IMR-90 (cell line): Measurements from ENCODE around the gene NCOA7. TPM values are rescaled to one million over a fixed set of nuclear protein-coding genes. Genes with fewer than 3 reads are reported as not detected.

ENCODE experiments used
- ATAC-seq: fragments of 200-7000 bp; cut with Tn5 transposase; 2 replicates; pipeline ENCODE4 v1.9.1; 2020; ENCODE audit warnings: low read depth, mild to moderate bottlenecking, moderate library complexity
- BruUV-seq: library from RNA; stranded (reverse); fragments of 400-500 nt; replicated peaks from 2 replicates; lab custom pipeline; 2021; lab: Mats Ljungman, UMichigan
- CTCF ChIA-PET: fragments of 300-600 bp; formaldehyde crosslinking; extraction: SDS; loops from one replicate; lab custom pipeline; 2021; ENCODE audit warnings: antibody characterized with exemption; lab: Yijun Ruan, JAX
- POLR2A ChIA-PET: fragments of 300-600 bp; sonication (Branson Sonifier 250); formaldehyde crosslinking; loops from one replicate; lab custom pipeline; 2022; ENCODE audit warnings: antibody characterized with exemption; ENCODE audit not compliant: unreplicated experiment; lab: Charles Lee
- DNase-seq: peaks from one replicate; pipeline ENCODE4 v3.0.0; 2013
- H2AFZ ChIP-seq: replicated peaks from 2 replicates; pipeline ENCODE3; 2013; ENCODE audit warnings: low read length, mild to moderate bottlenecking; ENCODE audit not compliant: poor library complexity
- H2AK5ac ChIP-seq: 2 replicates; pipeline ENCODE4 v1.6.1; 2013; ENCODE audit warnings: low read depth, low read length, inconsistent platforms
- H2AK9ac ChIP-seq: replicated peaks from 2 replicates; pipeline ENCODE3; 2013; ENCODE audit warnings: mild to moderate bottlenecking, low read depth, low read length, moderate library complexity; ENCODE audit not compliant: poor library complexity
- H2BK120ac ChIP-seq: 2 replicates; pipeline ENCODE4 v1.6.1; 2013; ENCODE audit warnings: low read depth, low read length, inconsistent platforms
- H2BK15ac ChIP-seq: 3 replicates; pipeline ENCODE4 v1.6.1; 2013; ENCODE audit warnings: low read depth, low read length, inconsistent platforms
- H2BK20ac ChIP-seq: 2 replicates; pipeline ENCODE4 v1.6.1; 2013; ENCODE audit warnings: low read depth, mild to moderate bottlenecking, inconsistent platforms, low read length, moderate library complexity
- H2BK5ac ChIP-seq: 2 replicates; pipeline ENCODE4 v1.6.1; 2013; ENCODE audit warnings: mild to moderate bottlenecking, low read depth, low read length, inconsistent platforms; ENCODE audit not compliant: poor library complexity, severe bottlenecking
- H3K14ac ChIP-seq: replicated peaks from 2 replicates; pipeline ENCODE4 v1.6.1; 2013; ENCODE audit warnings: low read depth, low read length, inconsistent platforms
- H3K18ac ChIP-seq: 2 replicates; pipeline ENCODE4 v1.6.1; 2013; ENCODE audit warnings: low read depth, low read length, control low read depth
- H3K23ac ChIP-seq: 2 replicates; pipeline ENCODE4 v1.6.1; 2013; ENCODE audit warnings: low read depth, low read length, inconsistent platforms
- H3K27ac ChIP-seq: 2 replicates; pipeline ENCODE4 v1.5.1; 2013; ENCODE audit warnings: mild to moderate bottlenecking, control low read depth, low read length; ENCODE audit not compliant: insufficient read depth
- H3K27me3 ChIP-seq: 2 replicates; pipeline ENCODE4 v1.6.1; 2013; ENCODE audit warnings: low read length; ENCODE audit not compliant: control insufficient read depth, insufficient read depth
- H3K36me3 ChIP-seq: 2 replicates; pipeline ENCODE4 v1.6.1; 2013; ENCODE audit warnings: low read length, mixed read lengths; ENCODE audit not compliant: control insufficient read depth, insufficient read depth
- H3K4ac ChIP-seq: 2 replicates; pipeline ENCODE4 v1.6.1; 2013; ENCODE audit warnings: low read depth, low read length, inconsistent platforms
- H3K4me1 ChIP-seq: 2 replicates; pipeline ENCODE4 v1.6.1; 2013; ENCODE audit warnings: low read length, mixed read lengths; ENCODE audit not compliant: control insufficient read depth, insufficient read depth
- H3K4me2 ChIP-seq: 2 replicates; pipeline ENCODE4 v1.6.1; 2013; ENCODE audit warnings: low read depth, mild to moderate bottlenecking, control low read depth, low read length, moderate library complexity
- H3K4me3 ChIP-seq: 2 replicates; pipeline ENCODE4 v1.5.1; 2013; ENCODE audit warnings: low read depth, mild to moderate bottlenecking, control low read depth, low read length, moderate library complexity; ENCODE audit not compliant: insufficient read depth
- H3K56ac ChIP-seq: 2 replicates; pipeline ENCODE4 v1.6.1; 2013; ENCODE audit warnings: low read length, inconsistent platforms; ENCODE audit not compliant: insufficient read depth; ENCODE audit errors: extremely low read depth
- H3K79me1 ChIP-seq, 2 experiments: 2 replicates each; pipeline ENCODE4 v1.6.1; 2013; ENCODE audit warnings: low read length in 2 of 2, inconsistent platforms in 1 of 2, low read depth in 1 of 2
- H3K9ac ChIP-seq: 2 replicates; pipeline ENCODE4 v1.6.1; 2013; ENCODE audit warnings: low read depth, low read length, control low read depth
- H3K9me1 ChIP-seq: 2 replicates; pipeline ENCODE4 v1.6.1; 2013; ENCODE audit warnings: low read length, inconsistent platforms; ENCODE audit not compliant: insufficient read depth
- H3K9me3 ChIP-seq: 2 replicates; pipeline ENCODE4 v1.6.1; 2013; ENCODE audit warnings: low read length; ENCODE audit not compliant: control insufficient read depth, insufficient read depth
- H4K20me1 ChIP-seq: 2 replicates; pipeline ENCODE4 v1.6.1; 2013; ENCODE audit warnings: low read length, inconsistent platforms; ENCODE audit not compliant: insufficient read depth
- H4K5ac ChIP-seq: 2 replicates; pipeline ENCODE4 v1.6.1; 2013; ENCODE audit warnings: mild to moderate bottlenecking, low read depth, low read length, control low read depth
- H4K8ac ChIP-seq, 2 experiments: 2 replicates each; pipeline ENCODE4 v1.6.1; 2013; ENCODE audit warnings: low read depth in 2 of 2, low read length in 2 of 2, control low read depth in 1 of 2, inconsistent platforms in 1 of 2
- H4K91ac ChIP-seq: 2 replicates; pipeline ENCODE4 v1.6.1; 2013; ENCODE audit warnings: low read depth, low read length, inconsistent platforms; ENCODE audit not compliant: insufficient read depth
- CTCF ChIP-seq: conservative IDR thresholded peaks from 2 replicates; pipeline ENCODE4 v1.5.1; 2012; ENCODE audit warnings: mild to moderate bottlenecking, low read depth, low read length, improper control_type of control experiment
- FOS ChIP-seq: fragments of 150-350 bp; IDR thresholded peaks from 2 replicates; pipeline ENCODE4 v1.6.1; 2016; ENCODE audit warnings: low read depth, low read length
- MAZ ChIP-seq: IDR thresholded peaks from 2 replicates; pipeline ENCODE4 v1.6.1; 2012; ENCODE audit warnings: low read depth, mild to moderate bottlenecking, low read length, improper control_type of control experiment, moderate library complexity, borderline replicate concordance
- MXI1 ChIP-seq: IDR thresholded peaks from 2 replicates; pipeline ENCODE4 v1.6.1; 2012; ENCODE audit warnings: low read depth, mild to moderate bottlenecking, low read length, moderate library complexity, borderline replicate concordance
- WGBS, 2 experiments: methylation state at CpG; one replicate each; pipeline versions ENCODE4 v1.1.5 to v1.1.7; 2013; ENCODE audit warnings: missing lambda C conversion rate in 2 of 2; ENCODE audit not compliant: insufficient read length in 1 of 2; ENCODE audit errors: extremely low coverage in 2 of 2; 5-methylcytosine and 5-hydroxymethylcytosine counted together
- dilution Hi-C: fragments of 300-500 bp; cut with HindIII; formaldehyde crosslinking; loops from one replicate; pipeline ENCODE4 v1.14.3; 2018; ENCODE audit warnings: low sequenced_read_pairs; ENCODE audit not compliant: unreplicated experiment
- in situ Hi-C: fragments of 300-500 bp; cut with MboI; formaldehyde crosslinking; loops from 3 replicates; pipeline ENCODE4 v1.14.3; 2019; ENCODE audit warnings: low sequenced_read_pairs, inconsistent platforms, mixed read lengths
- intact Hi-C: fragments of 100-400 bp; cut with micrococcal nuclease; formaldehyde crosslinking; loops from 2 replicates; pipeline ENCODE4 v1.10.0; 2022
- polyA plus RNA-seq, 3 experiments: library from polyadenylated mRNA; depleted of rRNA; stranded (reverse); fragments of >200 nt; gene quantifications; 2 replicates each; pipeline ENCODE4 v1.2.3, GENCODE V29; 2012; ENCODE audit warnings: low replicate concordance in 1 of 3
- total RNA-seq: library from RNA; depleted of rRNA; stranded (reverse); fragments of >200 nt; gene quantifications from 2 replicates; pipeline ENCODE4 v1.2.3, GENCODE V29; 2012
- TF ChIP-seq, protein P1 (sequence below): fragments of 150-350 bp; IDR thresholded peaks from 2 replicates; pipeline ENCODE4 v1.6.1; 2017; ENCODE audit warnings: mild to moderate bottlenecking, antibody characterized with exemption, low read length, low read depth

The NCOA7 gene
- total and polyA plus RNA-seq, 2 of the 4 experiments (the other 2 are of a cell fraction) = 12.6 to 12.9 TPM

DNA sequence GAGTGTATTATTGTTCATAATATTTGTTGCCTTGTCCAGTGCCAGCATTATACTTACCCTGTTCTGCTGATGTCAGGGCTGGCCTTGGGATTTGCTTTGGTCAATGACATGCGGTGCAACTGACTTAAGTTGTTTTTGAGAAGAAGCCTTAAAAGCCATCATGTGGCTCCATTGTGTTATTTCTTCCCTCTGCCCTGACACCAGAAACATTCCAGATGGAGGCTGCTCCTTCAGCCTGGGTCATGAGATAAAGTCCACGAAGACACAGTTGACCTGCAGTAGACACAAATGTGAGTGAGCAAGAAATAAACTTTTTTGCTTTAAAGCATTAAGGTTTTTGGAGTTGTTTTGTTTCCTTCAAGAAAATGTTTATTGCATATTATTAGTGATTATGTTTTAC lies 158.3 kb downstream of the NCOA7 start:
- Histone ChIP-seq H3K9ac (no peak overlapping the region), H3K4me1 (peaks cover 22% of the 10 kb centered on the region), H3K27ac (no peak overlapping the region), H2BK15ac (peak overlapping the region; percentile 83), H3K9me3 (no peaks in the 10 kb centered on the region), H3K14ac (no peak overlapping the region), H3K23ac (no peak overlapping the region), H3K56ac (no peak overlapping the region), H4K8ac (no peak overlapping the region), H3K79me1 (no peaks in the 10 kb centered on the region), H3K9me1 (peaks cover 6% of the 10 kb centered on the region), H2BK20ac (peak overlapping the region; percentile 8; the same call in 1 of the 2 replicates), H3K27me3 (no peaks in the 10 kb centered on the region), H2AK5ac (peak overlapping the region; percentile 56; the same call in 1 of the 2 replicates), H3K4me2 (no peak overlapping the region), H4K5ac (no peak overlapping the region), H3K4me3 (no peak overlapping the region), H3K4ac (peak overlapping the region; percentile 58; the same call in 1 of the 2 replicates), H4K91ac (no peak overlapping the region), H2BK120ac (peak overlapping the region; percentile 42; the same call in 1 of the 2 replicates), H3K36me3 (no peaks in the 10 kb centered on the region), H2AFZ (no peak overlapping the region), H3K18ac (no peak overlapping the region), H2BK5ac (no peak overlapping the region), H4K20me1 (no peaks in the 10 kb centered on the region), H2AK9ac (no peak overlapping the region)
- TF ChIP-seq FOS = no peak
- TF ChIP-seq CTCF = no peak
- no peak for TF ChIP-seq MAZ
- TF ChIP-seq MXI1 = no peak
- TF ChIP-seq, protein P1, sequence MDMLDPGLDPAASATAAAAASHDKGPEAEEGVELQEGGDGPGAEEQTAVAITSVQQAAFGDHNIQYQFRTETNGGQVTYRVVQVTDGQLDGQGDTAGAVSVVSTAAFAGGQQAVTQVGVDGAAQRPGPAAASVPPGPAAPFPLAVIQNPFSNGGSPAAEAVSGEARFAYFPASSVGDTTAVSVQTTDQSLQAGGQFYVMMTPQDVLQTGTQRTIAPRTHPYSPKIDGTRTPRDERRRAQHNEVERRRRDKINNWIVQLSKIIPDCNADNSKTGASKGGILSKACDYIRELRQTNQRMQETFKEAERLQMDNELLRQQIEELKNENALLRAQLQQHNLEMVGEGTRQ = no peak
- no CpG with 5 or more reads among the region's 2 CpGs for WGBS, 2 experiments
- POLR2A ChIA-PET = no interaction called here
- ATAC-seq (no peak), DNase-seq (no peak)
- BruUV-seq = no TSS peak
- CTCF ChIA-PET = no interaction called here
- intact Hi-C loops = loop anchor here (5.0 kb wide), 1 partner anchor 77 kb away; no protein-coding TSS in a partner anchor
- dilution Hi-C loops = no loop called here
- in situ Hi-C loops = no loop called here
